A673 (cell line): ENCODE data around the gene FMN2. TPM values are rescaled to one million over a fixed set of nuclear protein-coding genes. Genes with fewer than 3 reads are reported as not detected.

Experiments
- BruUV-seq: library from RNA; stranded (reverse); fragments of 400-500 nt; replicated peaks from 2 replicates; lab custom pipeline; 2021; lab: Mats Ljungman, UMichigan
- CTCF ChIA-PET: fragments of 300-600 bp; sonication (Branson Sonifier 250); formaldehyde crosslinking; loops from one replicate; lab custom pipeline; 2022; ENCODE audit warnings: antibody characterized with exemption; lab: Charles Lee
- POLR2A ChIA-PET: fragments of 300-600 bp; sonication (Branson Sonifier 250); formaldehyde crosslinking; loops from one replicate; lab custom pipeline; 2022; ENCODE audit warnings: antibody characterized with exemption; ENCODE audit not compliant: low non-redundant PET; lab: Charles Lee
- DNase-seq: peaks from one replicate; pipeline ENCODE4 v3.0.0-alpha.2; 2015; ENCODE audit warnings: low spot score
- H3K27ac ChIP-seq: fragments of 200-600 bp; sonication (generic); 2 replicates; pipeline ENCODE4 v1.5.1; 2016; ENCODE audit warnings: mixed run types, low read depth, mild to moderate bottlenecking, mixed read lengths, antibody characterized with exemption, low read length; ENCODE audit not compliant: poor library complexity, severe bottlenecking
- H3K27me3 ChIP-seq: fragments of 200-600 bp; sonication (generic); replicated peaks from 2 replicates; pipeline ENCODE4 v1.6.1; 2017; ENCODE audit warnings: mixed run types, low read depth, mild to moderate bottlenecking, mixed read lengths, antibody characterized with exemption, low read length; ENCODE audit not compliant: insufficient read depth, poor library complexity
- H3K36me3 ChIP-seq: fragments of 200-600 bp; sonication (generic); 2 replicates; pipeline ENCODE4 v1.6.1; 2016; ENCODE audit warnings: mixed run types, mild to moderate bottlenecking, mixed read lengths, antibody characterized with exemption, low read length; ENCODE audit not compliant: insufficient read depth, poor library complexity, severe bottlenecking
- H3K4me1 ChIP-seq: fragments of 200-600 bp; sonication (generic); 2 replicates; pipeline ENCODE4 v1.6.1; 2017; ENCODE audit warnings: mixed run types, mild to moderate bottlenecking, mixed read lengths, antibody characterized with exemption, low read length; ENCODE audit not compliant: insufficient read depth, poor library complexity, severe bottlenecking
- H3K4me3 ChIP-seq: fragments of 200-600 bp; sonication (generic); 2 replicates; pipeline ENCODE4 v1.5.1; 2016; ENCODE audit warnings: low read depth, mixed run types, mild to moderate bottlenecking, mixed read lengths, low read length; ENCODE audit not compliant: poor library complexity, severe bottlenecking
- H3K9me3 ChIP-seq: fragments of 200-600 bp; sonication (generic); 2 replicates; pipeline ENCODE4 v1.6.1; 2016; ENCODE audit warnings: mixed run types, low read depth, mild to moderate bottlenecking, mixed read lengths, antibody characterized with exemption, low read length; ENCODE audit not compliant: poor library complexity, severe bottlenecking
- CTCF ChIP-seq: fragments of 300-800, 200-600 bp; sonication (generic); conservative IDR thresholded peaks from 2 replicates; pipeline ENCODE4 v1.5.1; 2017; ENCODE audit warnings: low read depth, mild to moderate bottlenecking, antibody characterized with exemption, low read length, moderate library complexity, mixed read lengths
- EZH2 ChIP-seq: fragments of 200-600 bp; sonication (generic); IDR thresholded peaks from 2 replicates; pipeline ENCODE4 v1.6.1; 2017; ENCODE audit warnings: borderline replicate concordance, low read depth, mild to moderate bottlenecking, mixed read lengths, antibody characterized with exemption, low read length; ENCODE audit not compliant: poor library complexity, severe bottlenecking
- intact Hi-C: fragments of 100-400 bp; cut with micrococcal nuclease; formaldehyde crosslinking; loops from one replicate; pipeline ENCODE4 v1.10.0; 2022; ENCODE audit not compliant: unreplicated experiment
- total RNA-seq: library from RNA; stranded (reverse); gene quantifications from 2 replicates; pipeline ENCODE4 v1.2.3, GENCODE V29; 2021

The FMN2 gene
- total RNA-seq, 1 experiment from 2014 or later, result not detected

GRCh38 chr1:240109920-240110636 is 18.4 kb downstream of the FMN2 start:
- DNase-seq, result no peak
- Histone ChIP-seq H3K36me3 (no peaks in the 10 kb centered on the region), H3K27ac (no peak overlapping the region), H3K4me3 (no peak overlapping the region), H3K9me3 (no peaks in the 10 kb centered on the region), H3K27me3 (no peaks in the 10 kb centered on the region), H3K4me1 (no peaks in the 10 kb centered on the region)
- TF ChIP-seq CTCF, result no peak
- no peak for TF ChIP-seq EZH2
- ChIA-PET POLR2A (no interaction called here), CTCF (no interaction called here)
- no TSS peak for BruUV-seq
- intact Hi-C loops, result no loop called here

GRCh38 chr1:240111558-240111957 is 19.9 kb downstream of the FMN2 start:
- Histone ChIP-seq H3K27me3 (no peaks in the 10 kb centered on the region), H3K4me3 (no peak overlapping the region), H3K27ac (no peak overlapping the region), H3K9me3 (no peaks in the 10 kb centered on the region), H3K4me1 (no peaks in the 10 kb centered on the region), H3K36me3 (no peaks in the 10 kb centered on the region)
- BruUV-seq, result no TSS peak
- ChIA-PET POLR2A (no interaction called here), CTCF (interaction anchor here (0.7 kb wide), 1 partner anchor 23 kb away, joined by 3 read pairs; no protein-coding TSS in a partner anchor)
- no peak for DNase-seq
- TF ChIP-seq EZH2 (no peak), CTCF (no peak)
- intact Hi-C loops, result no loop called here

GRCh38 chr1:240114222-240114621 is 22.5 kb downstream of the FMN2 start:
- DNase-seq, result no peak
- POLR2A ChIA-PET, result no interaction called here
- Histone ChIP-seq H3K4me3 (no peak overlapping the region), H3K27ac (no peak overlapping the region), H3K9me3 (no peaks in the 10 kb centered on the region), H3K4me1 (no peaks in the 10 kb centered on the region), H3K36me3 (no peaks in the 10 kb centered on the region), H3K27me3 (no peaks in the 10 kb centered on the region)
- intact Hi-C loops, result no loop called here
- BruUV-seq, result no TSS peak
- no peak for TF ChIP-seq CTCF
- no peak for TF ChIP-seq EZH2
- CTCF ChIA-PET, result no interaction called here
